ENCODE measurements around the gene TTLL8.

The TTLL8 gene

GRCh38 chr22:50082961-50083461 lies 24.9 kb upstream of the TTLL8 start:
- DNase-seq (ENCODE audit: low spot score) = no peak

DNA sequence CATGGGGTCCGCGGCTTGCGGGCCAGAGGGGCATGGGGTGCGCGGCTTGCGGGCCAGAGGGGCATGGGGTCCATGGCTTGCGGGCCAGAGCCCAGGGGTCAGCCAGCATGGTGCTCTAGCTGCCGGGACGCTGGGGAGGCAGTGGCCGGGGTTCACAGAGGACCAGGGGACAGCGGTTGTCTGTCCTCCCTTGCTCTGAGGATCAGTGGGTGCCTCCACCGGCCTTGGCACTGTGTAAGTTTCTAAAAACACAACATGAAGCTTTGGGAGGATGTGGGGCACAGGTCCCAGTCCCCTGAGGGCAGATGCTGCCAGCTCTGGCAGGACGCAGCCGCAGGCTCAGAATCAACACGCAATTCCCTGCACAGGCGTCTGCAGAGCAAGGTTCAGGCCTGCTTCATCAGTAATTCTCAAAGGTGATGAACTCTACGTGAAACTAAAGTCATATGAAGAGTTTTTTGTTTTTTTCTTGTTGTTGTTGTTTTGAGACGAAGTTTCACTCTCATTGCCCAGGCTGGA lies 24.2 kb upstream of the TTLL8 start:
- DNase-seq (ENCODE audit: low spot score) = no peak

DNA sequence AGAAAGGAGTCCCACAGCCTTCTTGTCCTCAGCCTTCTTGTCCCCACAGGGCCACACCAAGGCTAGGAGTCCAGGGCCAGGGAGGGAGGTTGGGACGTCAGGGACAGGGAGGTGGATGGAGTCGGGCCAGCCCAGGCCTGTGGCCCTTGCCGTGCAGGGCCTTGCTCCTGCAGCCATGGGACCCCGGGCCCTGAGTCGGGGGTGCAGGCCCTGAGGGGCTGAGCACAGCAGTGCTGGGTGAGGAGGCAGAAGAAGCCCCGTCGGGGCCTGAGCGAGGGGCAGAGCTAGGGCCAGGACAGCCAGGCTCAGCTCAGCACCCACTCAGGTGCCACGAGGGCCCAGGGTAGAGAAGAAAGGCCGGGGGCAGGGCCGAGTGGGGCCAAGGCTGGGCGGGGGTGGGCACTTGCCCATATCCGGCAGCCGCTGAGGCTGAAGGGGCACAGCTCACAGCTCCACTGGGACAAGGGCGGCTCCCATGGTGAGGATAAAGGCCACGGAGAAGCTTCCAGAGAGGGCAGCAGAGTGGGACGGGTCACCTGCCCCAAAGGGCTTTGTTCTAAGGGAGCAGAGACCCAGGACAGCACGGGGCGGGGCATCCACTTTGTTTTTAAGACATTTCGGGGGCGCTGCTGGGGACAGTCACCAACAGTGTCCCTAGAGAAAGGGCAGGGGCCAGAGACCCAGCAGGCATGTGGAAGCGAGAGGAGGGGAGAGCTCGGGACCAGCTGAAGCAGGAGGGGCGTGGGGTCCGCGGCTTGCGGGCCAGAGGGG lies 23.5 kb upstream of the TTLL8 start:
- no peak for DNase-seq (ENCODE audit: low spot score)

DNA sequence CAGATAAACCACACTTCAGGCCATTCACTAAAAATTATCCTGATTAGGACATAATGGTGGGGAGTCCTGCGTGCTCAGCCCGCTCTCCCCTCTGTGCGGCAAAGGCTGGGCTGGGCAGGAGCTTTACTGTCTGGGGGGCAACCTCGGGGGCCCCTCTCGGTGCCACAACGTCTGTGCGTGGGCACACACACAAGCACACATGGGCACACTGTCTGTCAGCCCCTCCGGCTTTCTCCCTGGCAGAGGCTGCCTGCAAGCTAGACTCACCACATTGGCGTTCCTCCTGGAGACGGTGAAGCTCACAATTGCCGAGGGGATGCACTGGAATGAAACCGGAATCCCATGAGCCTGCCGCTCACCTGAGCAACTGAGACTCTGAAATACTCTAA lies 22.0 kb upstream of the TTLL8 start:
- DNase-seq (ENCODE audit: low spot score) = no peak

GRCh38 chr22:50078761-50079160 lies 20.7 kb upstream of the TTLL8 start:
- no peak for DNase-seq (ENCODE audit: low spot score)

DNA sequence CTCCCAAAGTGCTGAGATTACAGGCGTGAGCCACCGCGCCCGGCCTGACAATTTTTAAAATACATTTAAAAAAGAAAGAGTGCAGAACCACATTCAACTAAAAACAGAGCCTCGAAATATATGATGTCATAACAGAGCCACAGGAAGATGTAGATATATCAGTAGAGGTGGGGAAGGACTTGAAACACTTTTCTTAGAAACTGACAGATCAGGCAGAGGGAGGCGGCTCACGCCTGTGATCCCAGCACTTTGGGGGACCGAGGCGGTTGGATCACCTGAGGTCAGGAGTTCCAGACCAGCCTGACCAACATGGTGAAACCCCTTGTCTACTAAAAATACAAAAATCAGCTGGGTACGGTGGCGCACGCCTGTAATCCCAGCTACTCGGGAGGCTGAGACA lies 20.1 kb upstream of the TTLL8 start:
- DNase-seq (ENCODE audit: low spot score) = no peak

GRCh38 chr22:50076646-50077535 lies 18.8 kb upstream of the TTLL8 start:
- DNase-seq (ENCODE audit: low spot score) = no peak

DNA sequence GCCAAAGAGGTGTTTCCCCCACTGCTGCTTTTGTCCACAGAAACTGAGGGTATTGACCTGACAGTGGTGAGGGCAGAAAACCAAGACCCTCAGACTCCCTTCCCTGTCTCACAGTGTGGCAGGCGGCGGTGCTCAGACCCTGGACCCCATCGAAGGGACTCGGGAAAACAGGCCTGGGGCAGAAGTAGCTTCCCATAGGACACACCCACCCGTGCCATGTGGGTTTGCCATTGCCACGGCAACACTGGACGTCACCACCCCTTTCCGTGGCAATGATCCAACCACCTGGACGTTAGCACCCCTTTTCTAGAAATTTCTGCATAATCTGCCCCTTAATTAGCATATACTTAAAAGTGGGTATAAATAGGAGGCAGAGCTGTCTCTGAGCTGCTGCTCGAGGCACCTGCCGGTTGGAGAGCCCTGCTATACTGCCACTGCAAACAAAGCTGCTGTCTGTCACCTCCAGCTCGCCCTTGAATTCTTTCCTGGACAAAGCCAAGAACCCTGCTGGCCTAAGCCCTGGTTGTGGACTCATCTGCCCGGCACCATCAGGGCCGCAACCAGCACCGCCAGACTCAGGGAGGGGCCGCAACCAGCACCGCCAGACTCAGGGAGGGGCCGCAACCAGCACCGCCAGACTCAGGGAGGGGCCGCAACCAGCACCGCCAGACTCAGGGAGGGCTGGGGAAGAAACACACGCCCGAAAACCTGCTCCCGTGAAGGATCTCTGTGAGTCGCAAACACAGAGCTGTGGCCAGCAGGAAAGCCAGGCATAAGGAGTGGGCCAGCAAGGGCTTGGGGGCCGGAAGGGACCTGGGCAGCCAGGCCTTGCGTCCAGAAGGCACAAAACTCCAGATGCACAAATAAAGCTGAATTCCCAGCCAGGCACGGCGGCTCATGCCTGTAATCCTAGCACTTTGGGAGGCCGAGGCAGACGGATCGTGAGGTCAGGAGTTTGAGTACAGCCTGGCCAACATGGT lies 16.7 kb upstream of the TTLL8 start:
- DNase-seq (ENCODE audit: low spot score) = no peak

DNA sequence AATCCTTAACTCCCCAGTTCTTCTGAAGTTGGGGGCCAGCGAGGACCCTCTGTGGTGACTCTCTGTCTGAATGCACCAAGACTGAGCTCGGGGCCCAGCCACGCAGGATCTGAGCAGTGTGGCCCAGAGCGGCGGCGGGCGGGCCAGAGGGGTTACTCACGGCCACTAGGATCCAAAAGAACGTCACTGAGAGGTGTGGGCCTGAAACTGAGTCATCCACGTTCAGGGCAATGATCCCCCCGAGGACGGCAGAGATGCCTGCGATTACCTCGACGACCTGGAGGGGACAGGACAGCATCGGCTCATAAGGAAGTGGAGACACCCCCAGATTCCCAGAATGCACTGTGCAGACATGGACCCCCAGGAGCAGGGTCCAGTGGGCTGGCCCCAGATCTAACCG lies 16.0 kb upstream of the TTLL8 start:
- peak; percentile 28 for DNase-seq (ENCODE audit: low spot score)

DNA sequence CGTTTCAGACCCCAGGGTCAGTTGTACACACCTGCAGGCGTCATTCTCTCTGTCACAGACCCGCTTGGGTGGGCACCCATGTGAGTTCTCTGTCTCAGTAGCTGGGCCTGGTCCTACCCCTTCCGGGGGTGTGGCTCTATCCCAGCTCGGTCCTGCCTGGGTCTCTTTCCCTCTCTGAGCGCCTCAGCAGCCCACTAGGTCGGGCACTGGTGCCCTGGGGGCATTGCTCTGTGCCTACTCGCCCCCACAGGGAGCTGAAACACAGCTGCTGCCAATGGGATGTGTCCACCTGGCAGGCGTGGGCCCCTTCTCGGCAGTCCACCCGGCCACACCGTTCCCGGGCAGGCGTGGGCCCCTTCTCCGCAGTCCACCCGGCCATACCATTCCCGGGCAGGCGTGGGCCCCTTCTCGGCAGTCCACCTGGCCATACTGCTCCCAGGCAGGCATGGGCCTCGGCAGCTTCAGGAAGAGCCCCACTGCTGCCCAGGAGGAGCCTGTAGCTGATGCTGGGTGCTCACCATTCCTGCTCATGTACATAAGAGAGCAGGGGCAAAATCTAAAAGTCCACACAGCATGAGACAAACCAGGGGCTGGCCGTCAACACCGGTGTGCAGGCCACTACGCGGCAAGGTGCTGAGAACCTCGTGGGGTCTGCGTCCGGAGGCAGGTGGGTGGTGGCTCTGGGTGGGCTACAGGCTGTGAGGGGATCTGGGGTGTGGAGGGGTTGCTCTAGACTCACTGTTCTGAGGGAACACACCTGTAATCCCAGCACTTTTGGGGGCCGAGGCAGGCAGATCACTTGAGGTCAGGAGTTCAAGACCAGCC lies 14.8 kb upstream of the TTLL8 start:
- no peak for DNase-seq (ENCODE audit: low spot score)

DNA sequence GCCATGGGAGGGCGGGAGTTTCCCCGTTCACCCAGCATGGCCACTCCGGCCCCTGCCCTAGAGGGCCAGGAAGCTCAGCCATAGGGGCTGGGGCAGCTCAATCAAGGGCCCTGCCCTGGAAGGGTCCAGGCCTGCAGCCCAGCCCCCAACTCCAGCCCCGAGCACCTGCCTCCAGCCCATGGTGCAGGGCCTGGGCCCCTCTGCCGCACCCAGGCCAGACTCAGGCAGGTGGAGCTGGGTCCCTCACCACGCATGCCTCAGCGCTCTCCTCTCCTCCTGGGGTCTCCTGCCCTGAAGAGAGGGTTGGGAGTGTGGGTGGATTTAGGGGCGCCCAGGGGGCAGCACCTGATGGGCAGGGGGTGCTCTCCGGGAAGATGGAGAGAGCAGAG lies 14.1 kb upstream of the TTLL8 start:
- no peak for DNase-seq (ENCODE audit: low spot score)

DNA sequence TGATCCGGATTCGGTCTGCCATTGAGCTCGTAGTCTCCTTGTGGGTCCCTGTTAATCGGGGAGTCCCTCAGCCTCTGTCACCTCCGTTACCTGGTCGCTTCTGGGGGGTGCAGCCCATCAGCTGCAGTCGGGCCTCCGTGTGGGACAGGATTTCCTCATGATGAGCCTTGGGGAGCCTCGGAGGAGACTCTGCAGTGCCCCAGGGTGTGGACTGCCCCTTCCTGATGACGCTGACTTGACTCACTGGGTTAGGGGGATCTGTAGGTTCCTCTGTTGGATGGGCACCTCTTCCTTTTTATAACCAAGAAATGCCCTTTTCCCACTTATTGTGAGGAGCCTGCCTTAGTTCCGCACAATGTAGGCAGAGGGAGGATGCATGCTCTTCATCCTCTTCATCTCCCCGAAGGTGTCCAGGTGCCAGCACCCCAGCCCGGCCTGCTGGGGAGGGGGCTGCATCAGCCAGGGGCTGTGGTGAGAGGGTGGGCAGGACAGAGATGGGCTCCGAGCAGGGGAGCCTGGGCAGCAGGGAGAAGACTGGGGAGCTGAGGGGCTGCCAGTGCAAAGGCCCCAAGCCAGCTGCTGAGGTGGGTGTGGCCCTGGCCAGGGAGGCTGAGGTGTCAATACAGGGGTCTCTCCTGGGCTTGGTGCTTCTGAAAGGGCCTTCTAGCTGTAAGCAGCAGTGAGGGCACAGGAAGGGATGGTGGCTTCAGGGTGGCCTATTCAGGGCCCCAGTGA lies 13.5 kb upstream of the TTLL8 start:
- no peak for DNase-seq (ENCODE audit: low spot score)

DNA sequence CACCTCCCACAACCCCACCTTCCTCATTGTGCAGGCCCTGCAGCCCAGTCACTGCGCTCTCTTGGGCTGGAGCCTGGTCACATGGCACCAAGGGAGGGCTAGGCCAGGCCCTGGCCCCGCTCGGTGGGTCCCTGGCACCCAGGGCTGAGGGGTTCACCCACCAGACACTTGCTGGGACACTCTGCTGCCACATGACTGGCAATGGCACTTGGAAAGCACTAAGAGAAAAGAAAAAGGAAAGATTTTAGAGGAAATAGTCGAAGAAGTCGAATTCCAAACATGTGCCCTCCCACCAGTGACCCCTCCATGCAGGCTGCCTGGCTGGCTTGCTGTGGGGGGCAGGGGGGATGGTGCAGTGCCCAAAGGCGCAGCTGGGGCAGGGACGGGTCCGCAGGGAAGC lies 12.3 kb upstream of the TTLL8 start:
- DNase-seq (ENCODE audit: low spot score) = no peak

- no peak for DNase-seq (ENCODE audit: low spot score)
Measured at GRCh38 chr22:50068096-50068495, 10.0 kb upstream of the TTLL8 start.

DNA sequence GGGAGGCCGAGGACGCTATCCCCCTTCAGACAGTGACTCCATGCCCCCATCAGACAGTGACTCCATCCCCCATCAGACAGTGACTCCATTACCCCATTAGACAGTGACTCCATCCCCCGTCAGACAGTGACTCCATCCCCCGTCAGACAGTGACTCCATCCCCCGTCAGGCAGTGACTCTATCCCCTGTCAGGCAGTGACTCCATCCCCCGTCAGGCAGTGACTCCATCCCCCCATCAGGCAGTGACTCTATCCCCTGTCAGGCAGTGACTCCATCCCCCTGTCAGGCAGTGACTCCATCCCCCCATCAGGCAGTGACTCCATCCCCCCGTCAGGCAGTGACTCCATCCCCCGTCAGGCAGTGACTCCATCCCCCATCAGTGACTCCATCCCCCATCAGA lies 9.1 kb upstream of the TTLL8 start:
- no peak for DNase-seq (ENCODE audit: low spot score)

- no peak for DNase-seq (ENCODE audit: low spot score)
Measured at GRCh38 chr22:50064453-50064852, 6.4 kb upstream of the TTLL8 start.

- DNase-seq (ENCODE audit: low spot score) = no peak
Measured at GRCh38 chr22:50063589-50064393, 5.7 kb upstream of the TTLL8 start.

- no peak for DNase-seq (ENCODE audit: low spot score)
Measured at GRCh38 chr22:50062509-50063135, 4.5 kb upstream of the TTLL8 start.

DNA sequence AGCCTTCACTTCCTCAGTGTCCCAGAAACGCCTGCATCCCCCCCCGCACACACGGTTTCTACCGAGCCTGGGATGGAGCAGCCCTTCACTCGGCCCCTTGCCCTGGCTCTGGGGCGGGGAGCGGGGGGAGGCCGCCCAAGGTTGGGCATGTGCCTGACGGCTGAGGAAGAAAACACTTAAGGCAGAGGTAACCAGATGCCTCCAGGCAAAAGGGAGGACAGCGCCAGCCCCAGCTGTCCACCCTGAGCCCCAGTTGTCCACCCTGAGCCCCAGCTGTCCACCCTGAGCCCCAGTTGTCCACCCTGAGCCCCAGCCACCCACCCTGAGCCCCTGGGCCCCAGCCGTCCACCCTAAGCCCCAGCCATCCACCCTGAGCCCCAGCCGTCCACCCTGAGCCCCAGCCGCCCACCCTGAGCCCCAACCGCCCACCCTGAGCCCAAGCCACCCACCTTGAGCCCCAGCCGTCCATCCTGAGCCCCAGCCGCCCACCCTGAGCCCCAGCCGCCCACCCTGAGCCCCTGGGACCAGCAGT lies 3.8 kb upstream of the TTLL8 start:
- DNase-seq (ENCODE audit: low spot score) = no peak

Measured in D341Med (cell line).